ENCODE data around the gene RAB11A. TPM values are rescaled to one million over a fixed set of nuclear protein-coding genes. Genes with fewer than 3 reads are reported as not detected.

The RAB11A gene
- total and polyA plus RNA-seq, 2 of the 13 experiments (the other 11 are each of a cell fraction or from before 2014, with no cell fraction given), result 161 to 162 TPM

- TF ChIP-seq THAP11 (CRISPR knock-in tag; IDR thresholded peaks at IDR 0.05) (peak; percentile 90), ZNF235 (CRISPR knock-in tag; IDR thresholded peaks at IDR 0.05; ENCODE audit: borderline replicate concordance) (peak; percentile 22; the same call in 1 of the 2 replicates), ARID2 (CRISPR knock-in tag; IDR thresholded peaks at IDR 0.05; ENCODE audit: borderline replicate concordance) (no peak), ZNF720 (CRISPR knock-in tag; IDR thresholded peaks at IDR 0.05) (no peak), ZNF574 (CRISPR knock-in tag; IDR thresholded peaks at IDR 0.05) (peak; percentile 93), ZBTB10 (CRISPR knock-in tag; IDR thresholded peaks at IDR 0.05; ENCODE audit: borderline replicate concordance) (no peak), ZNF543 (CRISPR knock-in tag; IDR thresholded peaks at IDR 0.05) (peak; percentile 30), PHF20 (CRISPR knock-in tag; IDR thresholded peaks at IDR 0.05) (peak; percentile 85), CREM (IDR thresholded peaks at IDR 0.05) (peak; percentile 93), CREM (CRISPR knock-in tag; IDR thresholded peaks at IDR 0.05) (no peak), MIER2 (CRISPR knock-in tag; IDR thresholded peaks at IDR 0.05) (no peak), SMAD1 (CRISPR knock-in tag; IDR thresholded peaks at IDR 0.05; ENCODE audit: borderline replicate concordance, low read depth) (peak; percentile 31; the same call in 1 of the 2 replicates), SALL1 (CRISPR knock-in tag; IDR thresholded peaks at IDR 0.05) (peak; percentile 81), RFXANK (CRISPR knock-in tag; IDR thresholded peaks at IDR 0.05) (0 out of 2 replicates have a peak, but pooled peaks have one; percentile 61), PHF5A (CRISPR knock-in tag; IDR thresholded peaks at IDR 0.05; ENCODE audit: low read depth, unreplicated experiment) (peak; percentile 86), ARNT2 (CRISPR knock-in tag; IDR thresholded peaks at IDR 0.05; ENCODE audit: low read depth) (peak; percentile 90), JARID2 (CRISPR knock-in tag; IDR thresholded peaks at IDR 0.05; ENCODE audit: insufficient replicate concordance) (peak; percentile 62), PTBP1 (IDR thresholded peaks at IDR 0.05; ENCODE audit: low read depth, low read length, poor library complexity, severe bottlenecking) (no peak), SRSF1 (optimal IDR thresholded peaks at IDR 0.05; ENCODE audit: low read depth, low read length) (peak; percentile 79), MXI1 (IDR thresholded peaks at IDR 0.05; ENCODE audit: borderline replicate concordance, low read depth, low read length) (peak; percentile 67; the same call in 1 of the 3 replicates), ZNF891 (CRISPR knock-in tag; IDR thresholded peaks at IDR 0.05) (no peak)
- TF ChIP-seq, protein P1, sequence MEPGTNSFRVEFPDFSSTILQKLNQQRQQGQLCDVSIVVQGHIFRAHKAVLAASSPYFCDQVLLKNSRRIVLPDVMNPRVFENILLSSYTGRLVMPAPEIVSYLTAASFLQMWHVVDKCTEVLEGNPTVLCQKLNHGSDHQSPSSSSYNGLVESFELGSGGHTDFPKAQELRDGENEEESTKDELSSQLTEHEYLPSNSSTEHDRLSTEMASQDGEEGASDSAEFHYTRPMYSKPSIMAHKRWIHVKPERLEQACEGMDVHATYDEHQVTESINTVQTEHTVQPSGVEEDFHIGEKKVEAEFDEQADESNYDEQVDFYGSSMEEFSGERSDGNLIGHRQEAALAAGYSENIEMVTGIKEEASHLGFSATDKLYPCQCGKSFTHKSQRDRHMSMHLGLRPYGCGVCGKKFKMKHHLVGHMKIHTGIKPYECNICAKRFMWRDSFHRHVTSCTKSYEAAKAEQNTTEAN (CRISPR knock-in tag; conservative IDR thresholded peaks at IDR 0.05), result no peak
- TF ChIP-seq, protein P2, sequence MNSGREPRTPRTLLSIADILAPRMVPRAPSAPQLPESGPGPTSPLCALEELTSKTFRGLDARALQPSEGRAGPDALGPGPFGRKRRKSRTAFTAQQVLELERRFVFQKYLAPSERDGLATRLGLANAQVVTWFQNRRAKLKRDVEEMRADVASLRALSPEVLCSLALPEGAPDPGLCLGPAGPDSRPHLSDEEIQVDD (CRISPR knock-in tag; IDR thresholded peaks at IDR 0.05; ENCODE audit: borderline replicate concordance), result no peak
Observed at GRCh38 chr15:65869126-65869953, at the start of gene RAB11A (continued).

Data from HepG2 (cell line).